Measurements from ENCODE around the gene SPATS2.
"Not testable (repeated sequence)": the region's sequence is repeated elsewhere in the genome, so short reads cannot be mapped to it uniquely, and the experiment has no call there.

SPATS2 gene

GRCh38 chr12:49478949-49479664, 111.8 kb downstream of the SPATS2 start:
- no peak for DNase-seq

GRCh38 chr12:49482095-49483051, 115.1 kb downstream of the SPATS2 start:
- DNase-seq: no peak

- DNase-seq: no peak
These were observed 116.4 kb downstream of the SPATS2 start for GRCh38 chr12:49483619-49484018.

- DNase-seq: no peak
These were observed 120.3 kb downstream of the SPATS2 start for GRCh38 chr12:49487605-49488004.

GRCh38 chr12:49489154-49489553, 121.9 kb downstream of the SPATS2 start:
- no peak for DNase-seq

GRCh38 chr12:49489720-49490119, 122.5 kb downstream of the SPATS2 start:
- DNase-seq: no peak

- no peak for DNase-seq
These were observed 124.6 kb downstream of the SPATS2 start for GRCh38 chr12:49491823-49492222.

GRCh38 chr12:49493900-49494299, 126.6 kb downstream of the SPATS2 start:
- no peak for DNase-seq

GRCh38 chr12:49496417-49497360, 129.4 kb downstream of the SPATS2 start:
- DNase-seq: no peak

GRCh38 chr12:49501895-49502294, 134.6 kb downstream of the SPATS2 start:
- no peak for DNase-seq

GRCh38 chr12:49502590-49502989, 135.3 kb downstream of the SPATS2 start:
- DNase-seq: no peak

- DNase-seq: no peak
These were observed 136.5 kb downstream of the SPATS2 start for GRCh38 chr12:49503674-49504180.

- DNase-seq: no peak
These were observed 138.4 kb downstream of the SPATS2 start for GRCh38 chr12:49505672-49506071.

- no peak for DNase-seq
These were observed 139.9 kb downstream of the SPATS2 start for GRCh38 chr12:49507139-49507538.

- DNase-seq: not testable (repeated sequence)
These were observed 142.4 kb downstream of the SPATS2 start for GRCh38 chr12:49509681-49510080.

- DNase-seq: no peak
These were observed 144.1 kb downstream of the SPATS2 start for GRCh38 chr12:49511410-49511809.

- no peak for DNase-seq
These were observed 145.3 kb downstream of the SPATS2 start for GRCh38 chr12:49512546-49512945.

GRCh38 chr12:49515266-49515665, 148.0 kb downstream of the SPATS2 start:
- DNase-seq: no peak

- DNase-seq: no peak
These were observed 151.8 kb downstream of the SPATS2 start for GRCh38 chr12:49518914-49519573.

GRCh38 chr12:49519574-49519936, 152.3 kb downstream of the SPATS2 start:
- DNase-seq: no peak

GRCh38 chr12:49521389-49521788, 154.1 kb downstream of the SPATS2 start:
- no peak for DNase-seq

GRCh38 chr12:49524660-49525324, 157.5 kb downstream of the SPATS2 start:
- DNase-seq: no peak
